CD4-positive, alpha-beta T cell (primary cell): ENCODE data around the gene BSG. TPM values are rescaled to one million over a fixed set of nuclear protein-coding genes. Genes with fewer than 3 reads are reported as not detected.

Experiments
- ATAC-seq: fragments of 200-7000 bp; cut with Tn5 transposase; one replicate; pipeline ENCODE4 v1.10.0; 2022; ENCODE audit warnings: mild to moderate bottlenecking; ENCODE audit not compliant: poor library complexity
- CTCF ChIA-PET: fragments of 350-600 bp; sonication (Branson Sonifier 250); formaldehyde crosslinking; loops from one replicate; lab custom pipeline; 2021; ENCODE audit warnings: antibody characterized with exemption, inconsistent platforms; lab: Charles Lee
- POLR2A ChIA-PET: fragments of 350-600 bp; sonication (Branson Sonifier 250); formaldehyde crosslinking; loops from one replicate; lab custom pipeline; 2021; ENCODE audit warnings: antibody characterized with exemption, inconsistent platforms; lab: Charles Lee
- DNase-seq, 14 experiments: peaks; one replicate each; pipeline ENCODE4 v3.0.0-alpha.2; 2013 to 2020; ENCODE audit warnings: mixed read lengths in 2 of 14
- H3K27ac ChIP-seq, 2 donors: one replicate each; pipeline versions ENCODE4 v1.5.1 to v1.7.0; 2013; ENCODE audit warnings: low read length in 2 of 2, low read depth in 1 of 2, mild to moderate bottlenecking in 1 of 2
- H3K27me3 ChIP-seq, 2 experiments: 1 replicate in 1 of 2; 2 replicates in 1 of 2; pipeline versions ENCODE4 v1.6.1 to v1.7.0; 2013; ENCODE audit warnings: low read length in 2 of 2, control low read depth in 1 of 2, mild to moderate bottlenecking in 1 of 2, moderate library complexity in 1 of 2; ENCODE audit not compliant: insufficient read depth in 2 of 2, control insufficient read depth in 1 of 2
- H3K36me3 ChIP-seq: one replicate; pipeline ENCODE4 v1.6.1; 2013; ENCODE audit warnings: low read length, control low read depth; ENCODE audit not compliant: insufficient read depth
- H3K4me1 ChIP-seq: one replicate; pipeline ENCODE4 v1.6.1; 2013; ENCODE audit warnings: low read length, control low read depth; ENCODE audit not compliant: insufficient read depth
- H3K4me3 ChIP-seq: one replicate; pipeline ENCODE4 v1.5.1; 2013; ENCODE audit warnings: mild to moderate bottlenecking, low read length, moderate library complexity
- H3K9me3 ChIP-seq, 2 experiments: 1 replicate in 1 of 2; 2 replicates in 1 of 2; pipeline versions ENCODE4 v1.6.1 to v1.7.0; 2013; ENCODE audit warnings: low read length in 2 of 2, mild to moderate bottlenecking in 2 of 2, control low read depth in 1 of 2, moderate library complexity in 1 of 2; ENCODE audit not compliant: control insufficient read depth in 1 of 2, insufficient read depth in 1 of 2
- H3K27ac Mint-ChIP-seq: one replicate; pipeline ENCODE4 v1.8.0; 2020; ENCODE audit warnings: mixed read lengths
- H3K27me3 Mint-ChIP-seq: one replicate; pipeline ENCODE4 v1.8.0; 2021; ENCODE audit warnings: mixed read lengths
- H3K36me3 Mint-ChIP-seq: one replicate; pipeline ENCODE4 v1.8.0; 2021; ENCODE audit warnings: low read depth, mixed read lengths
- H3K4me1 Mint-ChIP-seq: one replicate; pipeline ENCODE4 v1.8.0; 2021; ENCODE audit warnings: low read depth, mixed read lengths
- H3K4me3 Mint-ChIP-seq: one replicate; pipeline ENCODE4 v1.8.0; 2020; ENCODE audit warnings: mild to moderate bottlenecking, mixed read lengths
- H3K9me3 Mint-ChIP-seq: one replicate; pipeline ENCODE4 v1.8.0; 2020; ENCODE audit warnings: mixed read lengths
- intact Hi-C, 2 experiments: fragments of 100-400 bp; cut with DNase I in 1 of 2; cut with micrococcal nuclease in 1 of 2; formaldehyde crosslinking; loops; one replicate each; pipeline versions ENCODE4 v1.15.1 to v1.9.0; 2023 to 2025; cut with DNase I, micrococcal nuclease
- total RNA-seq, 174 experiments: library from RNA in 2 of 174; stranded (reverse) in 2 of 174; gene quantifications; one replicate each; pipeline ENCODE4 v1.2.3 and lab custom pipeline; 2021 to 2026
- TF ChIP-seq, protein P1 (sequence below): fragments of 200-600 bp; IDR thresholded peaks from one replicate; pipeline ENCODE4 v1.8.0; 2022; ENCODE audit warnings: antibody characterized with exemption, mild to moderate bottlenecking

Gene BSG
- total RNA-seq, 2 experiments from 2014 or later: 68.7 to 71.6 TPM

DNA sequence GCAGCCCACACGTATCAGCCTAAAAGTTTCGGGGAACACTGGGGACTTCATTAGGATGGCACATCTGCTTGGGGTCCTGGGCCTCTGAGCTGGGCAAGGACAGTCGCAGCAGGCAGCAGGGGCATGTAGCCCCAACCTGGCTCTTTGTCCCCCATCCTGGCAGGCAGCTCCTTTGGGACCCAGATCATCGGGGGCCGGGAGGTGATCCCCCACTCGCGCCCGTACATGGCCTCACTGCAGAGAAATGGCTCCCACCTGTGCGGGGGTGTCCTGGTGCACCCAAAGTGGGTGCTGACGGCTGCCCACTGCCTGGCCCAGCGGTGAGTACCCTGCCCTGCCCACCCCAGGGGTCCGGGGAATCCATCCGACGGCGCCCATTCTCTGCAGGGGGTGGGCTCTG lies 25.3 kb upstream of the BSG start:
- Mint-ChIP-seq H3K4me1 (peaks cover 23% of the 10 kb centered on the region), H3K27me3 (no peaks in the 10 kb centered on the region), H3K9me3 (no peaks in the 10 kb centered on the region), H3K36me3 (peaks cover 12% of the 10 kb centered on the region), H3K4me3 (no peak overlapping the region), H3K27ac (no peak overlapping the region)
- Histone ChIP-seq H3K4me1 (peaks cover 37% of the 10 kb centered on the region), H3K27me3 (no peaks in the 10 kb centered on the region), H3K4me3 (no peak overlapping the region), H3K36me3 (peaks cover 17% of the 10 kb centered on the region), H3K9me3 (peaks cover 0 to 12% of the 10 kb centered on the region in 2 experiments), H3K27ac (no peak overlapping the region)
- CTCF ChIA-PET: no interaction called here
- ATAC-seq (no peak), DNase-seq (no peak)
- POLR2A ChIA-PET: no interaction called here
- TF ChIP-seq, protein P1, sequence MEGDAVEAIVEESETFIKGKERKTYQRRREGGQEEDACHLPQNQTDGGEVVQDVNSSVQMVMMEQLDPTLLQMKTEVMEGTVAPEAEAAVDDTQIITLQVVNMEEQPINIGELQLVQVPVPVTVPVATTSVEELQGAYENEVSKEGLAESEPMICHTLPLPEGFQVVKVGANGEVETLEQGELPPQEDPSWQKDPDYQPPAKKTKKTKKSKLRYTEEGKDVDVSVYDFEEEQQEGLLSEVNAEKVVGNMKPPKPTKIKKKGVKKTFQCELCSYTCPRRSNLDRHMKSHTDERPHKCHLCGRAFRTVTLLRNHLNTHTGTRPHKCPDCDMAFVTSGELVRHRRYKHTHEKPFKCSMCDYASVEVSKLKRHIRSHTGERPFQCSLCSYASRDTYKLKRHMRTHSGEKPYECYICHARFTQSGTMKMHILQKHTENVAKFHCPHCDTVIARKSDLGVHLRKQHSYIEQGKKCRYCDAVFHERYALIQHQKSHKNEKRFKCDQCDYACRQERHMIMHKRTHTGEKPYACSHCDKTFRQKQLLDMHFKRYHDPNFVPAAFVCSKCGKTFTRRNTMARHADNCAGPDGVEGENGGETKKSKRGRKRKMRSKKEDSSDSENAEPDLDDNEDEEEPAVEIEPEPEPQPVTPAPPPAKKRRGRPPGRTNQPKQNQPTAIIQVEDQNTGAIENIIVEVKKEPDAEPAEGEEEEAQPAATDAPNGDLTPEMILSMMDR: no peak
- intact Hi-C loops: no loop called here

DNA sequence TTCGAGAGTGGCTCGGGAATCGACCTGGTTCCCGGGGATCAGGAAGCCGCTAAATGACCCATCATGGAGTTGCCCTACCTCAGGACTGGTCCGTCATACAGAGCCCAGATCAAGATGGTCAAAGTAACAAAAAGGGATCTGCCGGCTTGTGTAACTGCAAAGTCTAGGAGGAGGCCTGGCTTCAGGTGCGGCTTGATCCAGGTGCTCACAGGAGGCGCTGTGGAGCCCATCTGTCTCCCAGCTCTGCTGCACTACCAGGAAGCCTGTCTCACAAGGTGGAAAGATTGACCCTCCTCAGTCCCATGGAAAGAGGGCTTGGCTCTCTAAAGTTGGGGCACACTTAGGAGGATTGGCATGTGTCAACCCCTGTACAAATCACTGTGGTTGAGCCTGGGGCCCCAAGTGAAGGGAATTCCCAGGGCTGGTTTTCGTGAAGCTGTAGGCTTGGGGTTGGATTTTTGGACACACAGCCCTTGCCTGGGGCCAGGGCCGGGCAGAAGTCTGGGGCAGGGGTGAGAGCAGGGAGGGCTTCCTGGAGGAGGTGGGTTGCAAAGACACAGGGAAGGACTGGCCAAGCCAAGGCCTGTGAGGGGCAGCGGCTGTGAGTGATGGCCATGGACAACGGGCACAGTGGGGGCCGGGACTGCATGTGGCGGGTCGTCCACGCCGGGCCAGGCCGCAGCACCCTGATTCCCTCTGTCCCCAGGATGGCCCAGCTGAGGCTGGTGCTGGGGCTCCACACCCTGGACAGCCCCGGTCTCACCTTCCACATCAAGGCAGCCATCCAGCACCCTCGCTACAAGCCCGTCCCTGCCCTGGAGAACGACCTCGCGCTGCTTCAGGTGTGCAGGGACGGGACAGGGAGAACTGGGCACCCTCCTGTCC lies 24.3 kb upstream of the BSG start:
- H3K27me3 Mint-ChIP-seq: no peaks in the 10 kb centered on the region
- H3K9me3 Mint-ChIP-seq: no peaks in the 10 kb centered on the region
- Histone ChIP-seq H3K27ac (no peak overlapping the region), H3K36me3 (peaks cover 12% of the 10 kb centered on the region), H3K27me3 (no peaks in the 10 kb centered on the region), H3K4me1 (peaks cover 36% of the 10 kb centered on the region), H3K9me3 (peaks cover 0 to 12% of the 10 kb centered on the region in 2 experiments), H3K4me3 (no peak overlapping the region)
- no peak for ATAC-seq
- intact Hi-C loops: no loop called here
- DNase-seq: no peak
- peaks cover 22% of the 10 kb centered on the region for H3K4me1 Mint-ChIP-seq
- TF ChIP-seq, protein P1: no peak
- no peak overlapping the region for H3K4me3 Mint-ChIP-seq
- H3K27ac Mint-ChIP-seq: no peak overlapping the region
- ChIA-PET CTCF (no interaction called here), POLR2A (no interaction called here)
- peaks cover 12% of the 10 kb centered on the region for H3K36me3 Mint-ChIP-seq

DNA sequence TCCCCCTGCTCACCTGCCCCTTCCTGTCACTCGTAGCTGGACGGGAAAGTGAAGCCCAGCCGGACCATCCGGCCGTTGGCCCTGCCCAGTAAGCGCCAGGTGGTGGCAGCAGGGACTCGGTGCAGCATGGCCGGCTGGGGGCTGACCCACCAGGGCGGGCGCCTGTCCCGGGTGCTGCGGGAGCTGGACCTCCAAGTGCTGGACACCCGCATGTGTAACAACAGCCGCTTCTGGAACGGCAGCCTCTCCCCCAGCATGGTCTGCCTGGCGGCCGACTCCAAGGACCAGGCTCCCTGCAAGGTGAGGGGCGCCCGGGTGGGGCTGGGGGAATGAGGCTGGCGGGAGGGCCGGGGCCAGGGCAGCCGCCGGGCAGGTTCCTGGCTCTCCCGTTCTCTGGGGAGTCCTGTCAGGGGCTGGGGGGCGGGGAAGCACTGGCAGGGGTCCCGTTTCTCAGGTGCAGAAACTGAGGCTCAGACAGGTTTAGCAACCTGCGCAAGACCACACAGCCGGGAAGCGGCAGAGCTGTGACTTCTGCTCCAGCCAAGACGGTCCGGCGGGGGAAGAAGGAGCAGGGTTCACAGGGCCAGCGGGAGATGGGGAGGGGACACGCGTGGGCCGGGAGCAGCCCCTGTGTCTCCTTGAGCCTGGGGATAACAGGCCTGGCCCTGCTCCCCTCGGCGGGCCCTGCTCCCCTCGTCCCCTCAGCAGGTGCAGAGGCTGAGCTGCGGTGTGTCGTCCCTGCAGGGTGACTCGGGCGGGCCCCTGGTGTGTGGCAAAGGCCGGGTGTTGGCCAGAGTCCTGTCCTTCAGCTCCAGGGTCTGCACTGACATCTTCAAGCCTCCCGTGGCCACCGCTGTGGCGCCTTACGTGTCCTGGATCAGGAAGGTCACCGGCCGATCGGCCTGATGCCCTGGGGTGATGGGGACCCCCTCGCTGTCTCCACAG lies 23.2 kb upstream of the BSG start:
- no peaks in the 10 kb centered on the region for H3K27me3 ChIP-seq
- CTCF ChIA-PET: no interaction called here
- POLR2A ChIA-PET: no interaction called here

More for the DNA sequence above, 23.2 kb upstream of the BSG start:
- H3K9me3 Mint-ChIP-seq: no peaks in the 10 kb centered on the region
- H3K4me3 Mint-ChIP-seq: no peak overlapping the region
- Histone ChIP-seq H3K9me3 (peaks cover 0 to 12% of the 10 kb centered on the region in 2 experiments), H3K4me3 (no peak overlapping the region), H3K36me3 (peaks cover 12% of the 10 kb centered on the region), H3K27ac (no peak overlapping the region), H3K4me1 (peaks cover 25% of the 10 kb centered on the region)
- intact Hi-C loops: no loop called here
- H3K4me1 Mint-ChIP-seq: peaks cover 11% of the 10 kb centered on the region
- DNase-seq (no peak), ATAC-seq (no peak)
- H3K27ac Mint-ChIP-seq: no peak overlapping the region
- TF ChIP-seq, protein P1: no peak
- H3K36me3 Mint-ChIP-seq: peaks cover 6% of the 10 kb centered on the region
- no peaks in the 10 kb centered on the region for H3K27me3 Mint-ChIP-seq
